OCI-M2 (cell line): ENCODE results near the gene KIAA2012.
"Not testable (repeated sequence)": the region's sequence is repeated elsewhere in the genome, so short reads cannot be mapped to it uniquely, and the experiment has no call there.

ENCODE experiments used
- DNase-seq: peaks from one replicate; lab custom pipeline; 2025; ENCODE audit not compliant: unreplicated experiment; lab: John Stamatoyannopoulos, UW

The KIAA2012 gene

GRCh38 chr2:202114291-202114690 lies 41.2 kb downstream of the KIAA2012 start:
- no peak for DNase-seq

GRCh38 chr2:202114795-202115194 lies 41.7 kb downstream of the KIAA2012 start:
- no peak for DNase-seq

GRCh38 chr2:202115479-202115971 lies 42.5 kb downstream of the KIAA2012 start:
- no peak for DNase-seq

GRCh38 chr2:202116691-202117090 lies 43.6 kb downstream of the KIAA2012 start:
- no peak for DNase-seq

- no peak for DNase-seq
Observed at GRCh38 chr2:202118168-202118567, 45.1 kb downstream of the KIAA2012 start.

- DNase-seq, result no peak
Observed at GRCh38 chr2:202120828-202121227, 47.8 kb downstream of the KIAA2012 start.

GRCh38 chr2:202121532-202122162 lies 48.6 kb downstream of the KIAA2012 start:
- DNase-seq, result no peak

- DNase-seq, result no peak
Observed at GRCh38 chr2:202122163-202122540, 49.1 kb downstream of the KIAA2012 start.

GRCh38 chr2:202122980-202123720 lies 50.1 kb downstream of the KIAA2012 start:
- no peak for DNase-seq

GRCh38 chr2:202124286-202124685 lies 51.2 kb downstream of the KIAA2012 start:
- no peak for DNase-seq

- DNase-seq, result no peak
Observed at GRCh38 chr2:202127687-202128331, 54.8 kb downstream of the KIAA2012 start.

GRCh38 chr2:202129841-202130240 lies 56.8 kb downstream of the KIAA2012 start:
- no peak for DNase-seq

GRCh38 chr2:202133200-202133908 lies 60.3 kb downstream of the KIAA2012 start:
- DNase-seq, result no peak

GRCh38 chr2:202133909-202134265 lies 60.8 kb downstream of the KIAA2012 start:
- no peak for DNase-seq

GRCh38 chr2:202135091-202135874 lies 62.2 kb downstream of the KIAA2012 start:
- no peak for DNase-seq

- DNase-seq, result not testable (repeated sequence)
Observed at GRCh38 chr2:202136039-202136438, 63.0 kb downstream of the KIAA2012 start.

GRCh38 chr2:202136526-202136925 lies 63.5 kb downstream of the KIAA2012 start:
- DNase-seq, result no peak

GRCh38 chr2:202140522-202141252 lies 67.6 kb downstream of the KIAA2012 start:
- no peak for DNase-seq

GRCh38 chr2:202141329-202141947 lies 68.4 kb downstream of the KIAA2012 start:
- no peak for DNase-seq

- no peak for DNase-seq
Observed at GRCh38 chr2:202142540-202142939, 69.5 kb downstream of the KIAA2012 start.
